Endothelial cell of umbilical vein (primary cell): ENCODE data around the gene RSPH6A. TPM values are rescaled to one million over a fixed set of nuclear protein-coding genes. Genes with fewer than 3 reads are reported as not detected.

ENCODE experiments used
- BruUV-seq: library from RNA; stranded (reverse); fragments of 400-500 nt; replicated peaks from 2 replicates; lab custom pipeline; 2021; lab: Mats Ljungman, UMichigan
- CTCF ChIA-PET: fragments of 300-600, 350-600 bp; sonication (Branson Sonifier 250); formaldehyde crosslinking; loops from one replicate; lab custom pipeline; 2021; ENCODE audit warnings: antibody characterized with exemption, inconsistent platforms; lab: Charles Lee
- POLR2A ChIA-PET: fragments of 300-600, 350-600 bp; sonication (Branson Sonifier 250); formaldehyde crosslinking; loops from one replicate; lab custom pipeline; 2021; ENCODE audit warnings: antibody characterized with exemption, inconsistent platforms; lab: Charles Lee
- DNase-seq: peaks from one replicate; pipeline ENCODE4 v3.0.0-alpha.2; 2011; ENCODE audit warnings: low read depth, low spot score
- FAIRE-seq: peaks from 2 replicates; lab custom pipeline; 2011; peaks lifted over from hg19 to GRCh38; lab: Jason Lieb, UNC
- H2AFZ ChIP-seq: 2 replicates; pipeline ENCODE4 v1.6.0; 2012; ENCODE audit warnings: low read depth, low read length, control low read depth, inconsistent platforms
- H3K27ac ChIP-seq: 2 replicates; pipeline ENCODE4 v1.5.1; 2011; ENCODE audit warnings: low read depth, mild to moderate bottlenecking, control low read depth, low read length, moderate library complexity; ENCODE audit not compliant: insufficient read depth
- H3K27me3 ChIP-seq, 2 experiments: 2 replicates each; pipeline versions ENCODE4 v1.6.0 to v1.6.1; 2011; ENCODE audit warnings: low read length in 2 of 2, mixed read lengths in 1 of 2; ENCODE audit not compliant: control insufficient read depth in 2 of 2, insufficient read depth in 2 of 2
- H3K36me3 ChIP-seq, 2 experiments: 2 replicates in 1 of 2; 3 replicates in 1 of 2; pipeline ENCODE4 v1.5.1; 2011; ENCODE audit warnings: low read length in 2 of 2, mild to moderate bottlenecking in 1 of 2, moderate library complexity in 1 of 2; ENCODE audit not compliant: control insufficient read depth in 2 of 2, insufficient read depth in 2 of 2; ENCODE audit errors: extremely low read depth in 1 of 2
- H3K4me1 ChIP-seq: 3 replicates; pipeline ENCODE4 v1.5.1; 2011; ENCODE audit warnings: mild to moderate bottlenecking, low read length; ENCODE audit not compliant: control insufficient read depth, insufficient read depth; ENCODE audit errors: extremely low read depth
- H3K4me2 ChIP-seq: 2 replicates; pipeline ENCODE4 v1.6.1; 2011; ENCODE audit warnings: low read length, control low read depth, mixed read lengths; ENCODE audit not compliant: insufficient read depth
- H3K4me3 ChIP-seq, 3 experiments: fragments of 200-600 bp in 1 of 3; sonication (generic), shearing (Covaris generic) in 1 of 3; replicated peaks in 1 of 3; 2 replicates each; pipeline ENCODE4 v1.5.1; 2011 to 2016; ENCODE audit warnings: control low read depth in 3 of 3, low read length in 3 of 3, mild to moderate bottlenecking in 2 of 3, inconsistent platforms in 1 of 3, low read depth in 1 of 3, moderate library complexity in 1 of 3; ENCODE audit not compliant: insufficient read depth in 1 of 3
- H3K79me2 ChIP-seq: 2 replicates; pipeline ENCODE4 v1.6.0; 2012; ENCODE audit warnings: low read length, inconsistent platforms; ENCODE audit not compliant: control insufficient read depth, insufficient read depth
- H3K9ac ChIP-seq: replicated peaks from 2 replicates; pipeline ENCODE3; 2011; ENCODE audit warnings: low read length, control low read depth; ENCODE audit not compliant: insufficient read depth; ENCODE audit errors: extremely low read depth
- H3K9me1 ChIP-seq: replicated peaks from 3 replicates; pipeline ENCODE4 v1.6.0; 2011; ENCODE audit warnings: mild to moderate bottlenecking, low read length; ENCODE audit not compliant: control insufficient read depth, insufficient read depth; ENCODE audit errors: extremely low read depth
- H3K9me3 ChIP-seq: replicated peaks from 2 replicates; pipeline ENCODE4 v1.5.1; 2012; ENCODE audit warnings: low read length, inconsistent platforms; ENCODE audit not compliant: control insufficient read depth, insufficient read depth
- H4K20me1 ChIP-seq: replicated peaks from 2 replicates; pipeline ENCODE3; 2011; ENCODE audit warnings: mild to moderate bottlenecking, low read length; ENCODE audit not compliant: control insufficient read depth, insufficient read depth; ENCODE audit errors: extremely low read depth
- EZH2 ChIP-seq: IDR thresholded peaks from 2 replicates; pipeline ENCODE4 v1.6.1; 2012; ENCODE audit warnings: borderline replicate concordance, low read depth, mild to moderate bottlenecking, moderate library complexity, low read length, inconsistent platforms; ENCODE audit not compliant: severe bottlenecking
- FOS ChIP-seq: IDR thresholded peaks from 2 replicates; pipeline ENCODE4 v1.6.1; 2011; ENCODE audit warnings: mild to moderate bottlenecking, low read length, moderate library complexity, borderline replicate concordance; ENCODE audit not compliant: insufficient read depth
- GATA2 ChIP-seq: IDR thresholded peaks from 2 replicates; pipeline ENCODE4 v1.7.0; 2011; ENCODE audit warnings: low read depth, mild to moderate bottlenecking, moderate library complexity, mixed read lengths, low read length; ENCODE audit not compliant: insufficient read length, insufficient read depth
- POLR2A ChIP-seq: IDR thresholded peaks from 2 replicates; pipeline ENCODE4 v1.6.1; 2012; ENCODE audit warnings: low read depth, mild to moderate bottlenecking, control low read depth, low read length
- POLR2AphosphoS5 ChIP-seq: IDR thresholded peaks from 2 replicates; pipeline ENCODE4 v1.6.1; 2012; ENCODE audit warnings: low read depth, mild to moderate bottlenecking, control low read depth, low read length, moderate library complexity; ENCODE audit not compliant: insufficient read depth
- dilution Hi-C: fragments of 300-500 bp; cut with MboI; formaldehyde crosslinking; loops from one replicate; pipeline ENCODE4 v1.15.0; 2019; ENCODE audit warnings: low sequenced_read_pairs; ENCODE audit not compliant: extremely low pct_ligation_motif_present
- intact Hi-C: fragments of 100-400 bp; cut with micrococcal nuclease; formaldehyde crosslinking; loops from one replicate; pipeline ENCODE4 v1.10.0; 2022
- polyA plus RNA-seq, 4 experiments: library from polyadenylated mRNA; depleted of rRNA in 3 of 4; stranded (reverse) in 3 of 4; unstranded in 1 of 4; fragments of >200 nt; gene quantifications; 2 replicates each; pipeline versions ENCODE4 v1.2.1 to v1.2.3, GENCODE V29; 2011 to 2012; ENCODE audit warnings: missing spikeins in 1 of 4
- total RNA-seq: library from RNA; stranded (reverse); gene quantifications from 2 replicates; pipeline ENCODE4 v1.2.3, GENCODE V29; 2021
- TF ChIP-seq, protein P1 (sequence below), 2 donors: IDR thresholded peaks; 1 replicate in 1 of 2; 2 replicates in 1 of 2; pipeline ENCODE4 v1.5.1; 2011; ENCODE audit warnings: low read length in 2 of 2, mild to moderate bottlenecking in 2 of 2, moderate library complexity in 2 of 2, control low read depth in 1 of 2, inconsistent platforms in 1 of 2, low read depth in 1 of 2; ENCODE audit not compliant: insufficient read depth in 1 of 2; ENCODE audit errors: extremely low read depth in 1 of 2
- TF ChIP-seq, protein P2 (sequence below): IDR thresholded peaks from 2 replicates; pipeline ENCODE4 v1.6.1; 2011; ENCODE audit not compliant: insufficient read depth, insufficient read length

Gene RSPH6A
- total and polyA plus RNA-seq, 2 donors (not counting 3 experiments of a cell fraction or from before 2014, with no cell fraction given): 0.03 to 0.62 TPM

DNA sequence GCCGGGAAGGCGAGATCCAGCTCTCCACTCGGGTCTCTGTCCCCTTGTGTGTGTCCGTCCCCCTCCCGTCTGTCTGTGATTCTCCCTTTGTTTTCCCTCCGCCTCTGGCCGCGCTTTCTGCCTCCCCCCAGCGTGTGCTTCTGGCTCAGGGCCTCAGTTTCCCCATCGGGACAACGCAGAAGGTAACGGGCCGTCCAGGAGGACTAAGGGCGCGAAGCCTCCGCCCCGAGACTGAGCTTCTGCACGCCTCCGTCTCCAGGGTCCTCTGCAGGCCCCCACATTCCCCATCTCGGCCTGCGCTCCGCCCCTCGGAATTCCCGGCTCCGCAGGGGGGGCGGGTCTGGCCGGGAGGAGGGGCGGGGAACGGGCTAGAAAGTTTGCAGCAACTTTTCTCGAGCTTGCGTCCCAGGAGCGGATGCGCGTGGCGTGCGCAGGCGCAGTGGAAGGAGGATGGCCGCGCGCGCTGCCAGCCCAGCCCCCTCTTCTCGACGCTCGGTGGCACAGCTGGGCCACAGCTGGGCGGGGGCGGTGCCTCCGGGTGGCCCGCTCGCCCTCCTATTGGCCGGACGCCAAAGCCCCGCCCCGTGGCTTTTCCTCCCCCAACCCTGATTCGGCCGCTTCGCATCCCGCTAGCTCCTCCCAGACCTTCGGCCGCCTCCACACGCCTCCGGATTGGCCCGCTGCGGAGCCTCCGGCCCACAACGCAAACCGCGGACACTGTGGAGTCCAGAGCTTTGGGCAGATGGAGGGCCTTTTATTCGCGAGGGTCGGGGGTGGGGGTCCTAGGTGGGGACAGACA, 45.9 kb downstream of the RSPH6A start, which contains the start of gene SIX5:
Gene SIX5, minus strand, starts transcription at position 269 of the 799 bp plus-strand sequence. CDS start 408 bp downstream, outside the sequence.
- DNase-seq: peak; percentile 100
- BruUV-seq: no TSS peak
- dilution Hi-C loops: no loop called here

More for the DNA sequence above, 45.9 kb downstream of the RSPH6A start, which contains the start of gene SIX5:
- no peaks in the 10 kb centered on the region for H3K9me3 ChIP-seq
- no peaks in the 10 kb centered on the region for H3K9me1 ChIP-seq
- no peaks in the 10 kb centered on the region for H4K20me1 ChIP-seq
- no peaks in the 10 kb centered on the region for H3K27me3 ChIP-seq
- TF ChIP-seq, protein P1, sequence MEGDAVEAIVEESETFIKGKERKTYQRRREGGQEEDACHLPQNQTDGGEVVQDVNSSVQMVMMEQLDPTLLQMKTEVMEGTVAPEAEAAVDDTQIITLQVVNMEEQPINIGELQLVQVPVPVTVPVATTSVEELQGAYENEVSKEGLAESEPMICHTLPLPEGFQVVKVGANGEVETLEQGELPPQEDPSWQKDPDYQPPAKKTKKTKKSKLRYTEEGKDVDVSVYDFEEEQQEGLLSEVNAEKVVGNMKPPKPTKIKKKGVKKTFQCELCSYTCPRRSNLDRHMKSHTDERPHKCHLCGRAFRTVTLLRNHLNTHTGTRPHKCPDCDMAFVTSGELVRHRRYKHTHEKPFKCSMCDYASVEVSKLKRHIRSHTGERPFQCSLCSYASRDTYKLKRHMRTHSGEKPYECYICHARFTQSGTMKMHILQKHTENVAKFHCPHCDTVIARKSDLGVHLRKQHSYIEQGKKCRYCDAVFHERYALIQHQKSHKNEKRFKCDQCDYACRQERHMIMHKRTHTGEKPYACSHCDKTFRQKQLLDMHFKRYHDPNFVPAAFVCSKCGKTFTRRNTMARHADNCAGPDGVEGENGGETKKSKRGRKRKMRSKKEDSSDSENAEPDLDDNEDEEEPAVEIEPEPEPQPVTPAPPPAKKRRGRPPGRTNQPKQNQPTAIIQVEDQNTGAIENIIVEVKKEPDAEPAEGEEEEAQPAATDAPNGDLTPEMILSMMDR (IDR thresholded peaks at IDR 0.05; ENCODE audit: extremely low read depth in 1 of 2, insufficient read depth in 1 of 2, low read depth in 1 of 2, low read length in 2 of 2): no peak
- TF ChIP-seq EZH2: no peak
- TF ChIP-seq, protein P2, sequence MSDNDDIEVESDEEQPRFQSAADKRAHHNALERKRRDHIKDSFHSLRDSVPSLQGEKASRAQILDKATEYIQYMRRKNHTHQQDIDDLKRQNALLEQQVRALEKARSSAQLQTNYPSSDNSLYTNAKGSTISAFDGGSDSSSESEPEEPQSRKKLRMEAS: peak; percentile 15
- TF ChIP-seq FOS: no peak
- TF ChIP-seq GATA2: no peak
- TF ChIP-seq POLR2AphosphoS5: peak; percentile 82
- TF ChIP-seq POLR2A: peak; percentile 77
- H3K79me2 ChIP-seq: peaks cover 2% of the 10 kb centered on the region
- ChIA-PET POLR2A (interaction anchor here (0.5 to 2.4 kb wide), 11 partner anchors 10 to 651 kb away, joined by 3 to 24 read pairs (median 6); partner anchors contain the start of genes DMWD, FBXO46, QPCTL and SYMPK), CTCF (interaction anchor here (0.6 to 6.7 kb wide), 24 partner anchors 9 to 300 kb away, joined by 3 to 125 read pairs (median 6); partner anchors contain the start of genes DMPK, DMWD, FBXO46 and QPCTL)
- H3K4me3 ChIP-seq: peak within 1 kb of the TSS; percentile 81 to 92 (median 82)
- intact Hi-C loops: loop anchor here (1.0 kb wide), 3 partner anchors 38 to 52 kb away; no protein-coding TSS in a partner anchor
- H3K36me3 ChIP-seq: peaks cover 0 to 3% of the 10 kb centered on the region in 2 experiments
- no peak for FAIRE-seq
- H3K9ac ChIP-seq: peak within 1 kb of the TSS; percentile 77
- peak within 1 kb of the TSS; percentile 90 for H3K4me2 ChIP-seq
- peak within 1 kb of the TSS; percentile 71 for H3K27ac ChIP-seq
- H3K4me1 ChIP-seq: peaks cover 14% of the 10 kb centered on the region
- H2AFZ ChIP-seq: peak within 1 kb of the TSS; percentile 66
